Loucy (cell line): Measurements from ENCODE around the gene MATR3.

Experiments used
- H2AFZ ChIP-seq: fragments of 200-600 bp; sonication (generic); 2 replicates; pipeline ENCODE4 v1.6.0; 2016; ENCODE audit warnings: antibody characterized with exemption, mild to moderate bottlenecking, low read length, moderate library complexity
- H3F3A ChIP-seq: fragments of 200-600 bp; 2 replicates; pipeline ENCODE4 v1.6.0; 2016; ENCODE audit warnings: antibody characterized with exemption, low read depth, mild to moderate bottlenecking
- H3K27me3 ChIP-seq: fragments of 200-600 bp; sonication (generic); 2 replicates; pipeline ENCODE4 v1.6.1; 2014; ENCODE audit warnings: low read length, mild to moderate bottlenecking; ENCODE audit not compliant: insufficient read depth, poor library complexity, severe bottlenecking
- H3K36me3 ChIP-seq: fragments of 200-600 bp; sonication (generic); 2 replicates; pipeline ENCODE4 v1.6.1; 2016; ENCODE audit warnings: low read length; ENCODE audit not compliant: insufficient read depth
- H3K4me1 ChIP-seq: fragments of 200-600 bp; sonication (generic); 2 replicates; pipeline ENCODE4 v1.5.1; 2014; ENCODE audit warnings: low read length, mild to moderate bottlenecking; ENCODE audit not compliant: insufficient read depth, poor library complexity, severe bottlenecking
- H3K4me2 ChIP-seq: fragments of 200-600 bp; sonication (generic); 2 replicates; pipeline ENCODE4 v1.6.0; 2014; ENCODE audit warnings: antibody characterized with exemption, low read length, low read depth, mild to moderate bottlenecking; ENCODE audit not compliant: poor library complexity, severe bottlenecking
- H3K4me3 ChIP-seq: fragments of 200-600 bp; sonication (generic); 2 replicates; pipeline ENCODE4 v1.5.1; 2014; ENCODE audit warnings: low read length, mild to moderate bottlenecking, mixed read lengths; ENCODE audit not compliant: poor library complexity, severe bottlenecking
- H3K79me2 ChIP-seq: fragments of 200-600 bp; sonication (generic); 2 replicates; pipeline ENCODE4 v1.6.1; 2014; ENCODE audit warnings: low read length; ENCODE audit not compliant: insufficient read depth
- H3K9ac ChIP-seq: fragments of 200-600 bp; sonication (generic); 2 replicates; pipeline ENCODE4 v1.6.0; 2014; ENCODE audit warnings: mild to moderate bottlenecking, low read depth, low read length, moderate library complexity; ENCODE audit not compliant: poor library complexity, severe bottlenecking
- H3K9me2 ChIP-seq: fragments of 200-600 bp; sonication (generic); replicated peaks from 2 replicates; pipeline ENCODE4 v1.6.1; 2016; ENCODE audit warnings: low read depth, low read length, mixed read lengths
- H3K9me3 ChIP-seq: fragments of 200-600 bp; sonication (generic); 2 replicates; pipeline ENCODE4 v1.6.1; 2014; ENCODE audit warnings: mild to moderate bottlenecking, antibody characterized with exemption, low read length, low read depth; ENCODE audit not compliant: insufficient read depth
- H4K20me1 ChIP-seq: fragments of 200-600 bp; sonication (generic); 2 replicates; pipeline ENCODE4 v1.6.0; 2014; ENCODE audit warnings: antibody characterized with exemption, low read length, mild to moderate bottlenecking; ENCODE audit not compliant: insufficient read depth, poor library complexity, severe bottlenecking
- EZH2phosphoT487 ChIP-seq: fragments of 200-600 bp; IDR thresholded peaks from 2 replicates; pipeline ENCODE4 v1.6.1; 2018; ENCODE audit warnings: antibody characterized with exemption, mild to moderate bottlenecking, moderate library complexity, borderline replicate concordance
- TF ChIP-seq, protein P1 (sequence below): fragments of 200-600 bp; sonication (generic); conservative IDR thresholded peaks from 2 replicates; pipeline ENCODE4 v1.5.1; 2014; ENCODE audit warnings: mild to moderate bottlenecking, antibody characterized with exemption, low read length

The MATR3 gene

DNA sequence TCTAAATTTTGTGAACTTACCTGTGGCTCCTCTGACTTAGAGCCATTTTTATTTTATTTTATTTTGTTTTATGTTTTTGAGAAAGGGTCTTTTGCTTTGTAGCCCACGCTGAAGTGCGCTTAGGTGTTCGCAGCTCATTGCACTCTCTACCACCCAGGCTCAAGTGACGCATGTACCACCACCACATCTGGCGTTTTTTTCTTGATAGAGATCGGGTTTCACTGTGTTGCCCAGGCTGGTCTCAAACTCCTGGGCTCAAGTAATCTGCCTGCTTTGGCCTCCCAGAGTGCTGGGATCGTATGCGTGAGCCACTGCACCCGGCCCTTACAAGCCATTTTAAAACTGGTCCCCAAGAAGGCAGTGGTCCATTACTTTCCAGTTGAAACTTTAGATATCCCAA is 18.5 kb downstream of the MATR3 start:
- no peak overlapping the region for H3K4me2 ChIP-seq
- peaks cover 46% of the 10 kb centered on the region for H3K36me3 ChIP-seq
- no peaks in the 10 kb centered on the region for H3K27me3 ChIP-seq
- peaks cover 14% of the 10 kb centered on the region for H3K4me1 ChIP-seq
- H3K9me2 ChIP-seq, result no peaks in the 10 kb centered on the region
- peaks cover 100% of the 10 kb centered on the region for H3K79me2 ChIP-seq
- peaks cover 100% of the 10 kb centered on the region for H4K20me1 ChIP-seq
- H2AFZ ChIP-seq, result no peak overlapping the region
- H3K9ac ChIP-seq, result no peak overlapping the region
- H3K9me3 ChIP-seq, result no peaks in the 10 kb centered on the region
- H3F3A ChIP-seq, result peaks cover 4% of the 10 kb centered on the region; the same call in 1 of the 2 replicates
- no peak overlapping the region for H3K4me3 ChIP-seq
- TF ChIP-seq, protein P1, sequence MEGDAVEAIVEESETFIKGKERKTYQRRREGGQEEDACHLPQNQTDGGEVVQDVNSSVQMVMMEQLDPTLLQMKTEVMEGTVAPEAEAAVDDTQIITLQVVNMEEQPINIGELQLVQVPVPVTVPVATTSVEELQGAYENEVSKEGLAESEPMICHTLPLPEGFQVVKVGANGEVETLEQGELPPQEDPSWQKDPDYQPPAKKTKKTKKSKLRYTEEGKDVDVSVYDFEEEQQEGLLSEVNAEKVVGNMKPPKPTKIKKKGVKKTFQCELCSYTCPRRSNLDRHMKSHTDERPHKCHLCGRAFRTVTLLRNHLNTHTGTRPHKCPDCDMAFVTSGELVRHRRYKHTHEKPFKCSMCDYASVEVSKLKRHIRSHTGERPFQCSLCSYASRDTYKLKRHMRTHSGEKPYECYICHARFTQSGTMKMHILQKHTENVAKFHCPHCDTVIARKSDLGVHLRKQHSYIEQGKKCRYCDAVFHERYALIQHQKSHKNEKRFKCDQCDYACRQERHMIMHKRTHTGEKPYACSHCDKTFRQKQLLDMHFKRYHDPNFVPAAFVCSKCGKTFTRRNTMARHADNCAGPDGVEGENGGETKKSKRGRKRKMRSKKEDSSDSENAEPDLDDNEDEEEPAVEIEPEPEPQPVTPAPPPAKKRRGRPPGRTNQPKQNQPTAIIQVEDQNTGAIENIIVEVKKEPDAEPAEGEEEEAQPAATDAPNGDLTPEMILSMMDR, result no peak
- no peak for TF ChIP-seq EZH2phosphoT487

DNA sequence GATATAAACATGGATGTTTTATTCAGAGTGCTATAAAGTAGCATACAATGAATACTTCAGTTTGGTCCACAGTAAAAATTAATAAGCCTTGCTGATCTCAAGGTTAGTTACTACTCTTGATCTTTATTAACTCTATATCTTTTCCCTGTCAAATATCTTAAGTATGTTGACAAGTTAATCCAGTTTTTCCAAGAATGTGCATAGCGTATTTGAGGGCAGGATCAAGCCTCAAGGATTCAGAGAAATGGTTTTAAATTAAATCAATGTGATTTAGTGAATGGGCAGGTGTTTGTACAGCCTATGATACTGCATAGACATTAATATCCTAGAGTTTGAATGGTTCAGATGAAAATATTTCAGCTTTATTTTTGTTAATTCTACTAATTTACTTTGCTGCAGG is 20.7 kb downstream of the MATR3 start:
- no peaks in the 10 kb centered on the region for H3K9me3 ChIP-seq
- H3K4me1 ChIP-seq, result peaks cover 6% of the 10 kb centered on the region
- peaks cover 57% of the 10 kb centered on the region for H3K36me3 ChIP-seq
- H3K4me2 ChIP-seq, result no peak overlapping the region
- no peaks in the 10 kb centered on the region for H3K9me2 ChIP-seq
- H3K9ac ChIP-seq, result no peak overlapping the region
- TF ChIP-seq, protein P1, result no peak
- TF ChIP-seq EZH2phosphoT487, result no peak
- no peaks in the 10 kb centered on the region for H3K27me3 ChIP-seq
- peaks cover 4% of the 10 kb centered on the region; the same call in 1 of the 2 replicates for H3F3A ChIP-seq
- H4K20me1 ChIP-seq, result peaks cover 99% of the 10 kb centered on the region
- H2AFZ ChIP-seq, result no peak overlapping the region
- H3K4me3 ChIP-seq, result no peak overlapping the region
- peaks cover 99% of the 10 kb centered on the region for H3K79me2 ChIP-seq

DNA sequence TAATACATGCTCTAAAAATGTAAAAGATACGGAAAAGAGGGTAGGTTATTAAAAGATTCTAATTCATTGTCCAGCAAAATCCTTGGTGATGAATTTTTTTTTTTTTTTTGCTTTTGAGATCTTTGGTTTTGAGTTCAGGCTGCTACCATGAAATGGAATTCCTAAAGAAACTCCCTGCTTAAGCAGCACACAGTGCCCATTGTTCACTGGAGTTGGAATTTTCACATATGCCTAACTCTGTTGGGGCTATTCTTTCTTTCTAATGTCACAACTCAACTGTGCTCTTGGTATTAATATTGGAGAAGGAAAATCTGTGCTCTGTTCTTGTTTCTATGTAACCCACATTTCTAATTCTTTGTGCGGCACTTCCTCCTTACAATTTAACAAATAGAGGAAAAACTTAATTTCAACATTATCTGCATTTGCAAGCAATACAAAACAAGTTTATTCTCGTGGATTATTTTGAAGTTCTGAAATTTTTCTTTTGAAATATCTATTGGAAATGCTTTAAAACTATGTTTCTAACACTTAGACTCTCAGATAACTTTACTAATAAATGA is 21.6 kb downstream of the MATR3 start:
- Histone ChIP-seq H3K36me3 (peaks cover 63% of the 10 kb centered on the region), H3K9me3 (no peaks in the 10 kb centered on the region), H3K4me1 (peaks cover under 1% of the 10 kb centered on the region), H3K79me2 (peaks cover 95% of the 10 kb centered on the region), H3K27me3 (no peaks in the 10 kb centered on the region), H2AFZ (no peak overlapping the region), H3K4me3 (no peak overlapping the region), H4K20me1 (peaks cover 92% of the 10 kb centered on the region), H3K9ac (no peak overlapping the region), H3K4me2 (no peak overlapping the region), H3K9me2 (no peaks in the 10 kb centered on the region), H3F3A (peaks cover 4% of the 10 kb centered on the region; the same call in 1 of the 2 replicates)
- TF ChIP-seq, protein P1, result no peak
- no peak for TF ChIP-seq EZH2phosphoT487
